Activated CD8-positive, alpha-beta memory T cell treated with anti-CD3 and anti-CD28 coated beads for 1 hour (primary cell): ENCODE measurements around the gene TNFRSF19.

Experiments used
- DNase-seq, 2 donors: peaks; one replicate each; pipeline ENCODE4 v3.0.0-alpha.2; 2020; ENCODE audit warnings: low read depth in 1 of 2; ENCODE audit errors: extremely low read depth in 1 of 2

TNFRSF19 gene

GRCh38 chr13:23600534-23600933 is 30.3 kb downstream of the TNFRSF19 start:
- no peak for DNase-seq

- no peak for DNase-seq
Measured at GRCh38 chr13:23605831-23606230, 35.6 kb downstream of the TNFRSF19 start.

- no peak for DNase-seq
Measured at GRCh38 chr13:23608138-23608537, 37.9 kb downstream of the TNFRSF19 start.

GRCh38 chr13:23608701-23609413 is 38.6 kb downstream of the TNFRSF19 start:
- DNase-seq: no peak

GRCh38 chr13:23609414-23609760 is 39.2 kb downstream of the TNFRSF19 start:
- DNase-seq: no peak

GRCh38 chr13:23609874-23610576 is 39.8 kb downstream of the TNFRSF19 start:
- DNase-seq: no peak

- no peak for DNase-seq
Measured at GRCh38 chr13:23610966-23611491, 40.8 kb downstream of the TNFRSF19 start.

- DNase-seq: no peak
Measured at GRCh38 chr13:23612182-23612581, 42.0 kb downstream of the TNFRSF19 start.

- DNase-seq: no peak
Measured at GRCh38 chr13:23612731-23613130, 42.5 kb downstream of the TNFRSF19 start.

GRCh38 chr13:23613596-23613995 is 43.4 kb downstream of the TNFRSF19 start:
- no peak for DNase-seq

GRCh38 chr13:23615395-23616081 is 45.3 kb downstream of the TNFRSF19 start:
- no peak for DNase-seq

- no peak for DNase-seq
Measured at GRCh38 chr13:23616228-23616627, 46.0 kb downstream of the TNFRSF19 start.

- DNase-seq: no peak
Measured at GRCh38 chr13:23617551-23618024, 47.4 kb downstream of the TNFRSF19 start.

- no peak for DNase-seq
Measured at GRCh38 chr13:23618341-23618740, 48.1 kb downstream of the TNFRSF19 start.

GRCh38 chr13:23619068-23619855 is 49.0 kb downstream of the TNFRSF19 start:
- DNase-seq: no peak

GRCh38 chr13:23620211-23620610 is 50.0 kb downstream of the TNFRSF19 start:
- DNase-seq: no peak

- no peak for DNase-seq
Measured at GRCh38 chr13:23620613-23621315, 50.6 kb downstream of the TNFRSF19 start.

GRCh38 chr13:23621316-23621645 is 51.1 kb downstream of the TNFRSF19 start:
- no peak for DNase-seq

GRCh38 chr13:23622985-23623384 is 52.8 kb downstream of the TNFRSF19 start:
- no peak for DNase-seq

- DNase-seq: no peak
Measured at GRCh38 chr13:23623394-23623793, 53.2 kb downstream of the TNFRSF19 start.
